OCI-LY7 (cell line): ENCODE results near the gene ZNF586. TPM values are rescaled to one million over a fixed set of nuclear protein-coding genes. Genes with fewer than 3 reads are reported as not detected.
"Not testable (repeated sequence)": the region's sequence is repeated elsewhere in the genome, so short reads cannot be mapped to it uniquely, and the experiment has no call there.

Experiments
- BruUV-seq: library from RNA; stranded (reverse); fragments of 400-500 nt; replicated peaks from 2 replicates; lab custom pipeline; 2021; lab: Mats Ljungman, UMichigan
- CTCF ChIA-PET: fragments of 300-600 bp; sonication (Branson Sonifier 250); formaldehyde crosslinking; loops from one replicate; lab custom pipeline; 2022; ENCODE audit warnings: antibody characterized with exemption; ENCODE audit not compliant: unreplicated experiment; lab: Charles Lee
- POLR2A ChIA-PET: fragments of 300-600 bp; sonication (Branson Sonifier 250); formaldehyde crosslinking; loops from one replicate; lab custom pipeline; 2022; ENCODE audit warnings: antibody characterized with exemption; lab: Charles Lee
- DNase-seq: peaks from one replicate; pipeline ENCODE4 v3.0.0-alpha.2; 2015; ENCODE audit warnings: low spot score
- H2AFZ ChIP-seq: fragments of 200-600 bp; sonication (generic), shearing (Covaris generic); 2 replicates; pipeline ENCODE4 v1.6.1; 2014; ENCODE audit warnings: mild to moderate bottlenecking, antibody characterized with exemption, low read length, moderate library complexity
- H3K27ac ChIP-seq: fragments of 200-600 bp; sonication (generic); 2 replicates; pipeline ENCODE4 v1.5.1; 2014; ENCODE audit warnings: mixed run types, low read depth, mild to moderate bottlenecking, moderate library complexity, low read length, inconsistent platforms; ENCODE audit not compliant: poor library complexity, severe bottlenecking
- H3K36me3 ChIP-seq: fragments of 200-600 bp; sonication (generic); 2 replicates; pipeline ENCODE4 v1.6.1; 2014; ENCODE audit warnings: mild to moderate bottlenecking, antibody characterized with exemption, low read length, moderate library complexity, mixed read lengths; ENCODE audit not compliant: insufficient read depth
- H3K4me1 ChIP-seq: fragments of 200-600 bp; sonication (generic); 2 replicates; pipeline ENCODE4 v1.5.1; 2014; ENCODE audit warnings: mild to moderate bottlenecking, low read length; ENCODE audit not compliant: insufficient read depth, poor library complexity, severe bottlenecking
- H3K4me2 ChIP-seq: fragments of 200-600 bp; sonication (generic); 2 replicates; pipeline ENCODE4 v1.6.1; 2014; ENCODE audit warnings: mild to moderate bottlenecking, low read length
- H3K4me3 ChIP-seq: fragments of 200-600 bp; sonication (generic); 2 replicates; pipeline ENCODE4 v1.5.1; 2014; ENCODE audit warnings: mild to moderate bottlenecking, low read depth, low read length; ENCODE audit not compliant: poor library complexity, severe bottlenecking
- H3K79me2 ChIP-seq: fragments of 200-600 bp; sonication (generic); 2 replicates; pipeline ENCODE4 v1.6.1; 2016; ENCODE audit warnings: low read depth, mild to moderate bottlenecking, low read length, moderate library complexity, mixed read lengths; ENCODE audit not compliant: insufficient read depth
- H3K9me2 ChIP-seq: fragments of 200-600 bp; sonication (generic); 2 replicates; pipeline ENCODE4 v1.6.1; 2016; ENCODE audit warnings: mild to moderate bottlenecking, low read length, mixed read lengths; ENCODE audit not compliant: insufficient read depth
- H3K9me3 ChIP-seq: fragments of 200-600 bp; sonication (generic); 2 replicates; pipeline ENCODE4 v1.6.1; 2014; ENCODE audit warnings: mild to moderate bottlenecking, mixed run types, low read length, mixed read lengths
- H4K20me1 ChIP-seq: fragments of 200-600 bp; sonication (generic); 2 replicates; pipeline ENCODE4 v1.6.1; 2014; ENCODE audit warnings: mild to moderate bottlenecking, antibody characterized with exemption, low read length, moderate library complexity, mixed read lengths; ENCODE audit not compliant: insufficient read depth
- EZH2phosphoT487 ChIP-seq: fragments of 200-600 bp; sonication (generic); IDR thresholded peaks from 2 replicates; pipeline ENCODE4 v1.6.1; 2018; ENCODE audit warnings: low read depth, borderline replicate concordance, mild to moderate bottlenecking, mixed run types, antibody characterized with exemption, low read length, moderate library complexity, mixed read lengths
- intact Hi-C: fragments of 100-400 bp; cut with micrococcal nuclease; formaldehyde crosslinking; loops from one replicate; pipeline ENCODE4 v1.10.0; 2022; ENCODE audit not compliant: unreplicated experiment
- total RNA-seq, 2 experiments: library from RNA; depleted of rRNA in 1 of 2; stranded (reverse); fragments of >200 nt in 1 of 2; shearing (Covaris generic) in 1 of 2; gene quantifications; 2 replicates each; pipeline ENCODE4 v1.2.3, GENCODE V29; 2014 to 2022
- TF ChIP-seq, protein P1 (sequence below): fragments of 200-600 bp; sonication (generic); conservative IDR thresholded peaks from 2 replicates; pipeline ENCODE4 v1.5.1; 2014; ENCODE audit warnings: mild to moderate bottlenecking, antibody characterized with exemption, low read length, moderate library complexity, mixed read lengths

The ZNF586 gene
- total RNA-seq, 2 experiments from 2014 or later = 19.7 to 25.2 TPM

GRCh38 chr19:57720878-57721277 is 48.6 kb upstream of the ZNF586 start:
- H3K79me2 ChIP-seq = no peaks in the 10 kb centered on the region
- H4K20me1 ChIP-seq = no peaks in the 10 kb centered on the region
- no peaks in the 10 kb centered on the region for H3K9me3 ChIP-seq
- CTCF ChIA-PET = no interaction called here
- H3K4me1 ChIP-seq = no peaks in the 10 kb centered on the region
- no peak overlapping the region for H3K4me3 ChIP-seq
- no peak overlapping the region for H3K27ac ChIP-seq
- POLR2A ChIA-PET = no interaction called here
- intact Hi-C loops = no loop called here
- no peak overlapping the region for H3K4me2 ChIP-seq
- no peak for DNase-seq
- H3K36me3 ChIP-seq = peaks cover 61% of the 10 kb centered on the region
- no peaks in the 10 kb centered on the region for H3K9me2 ChIP-seq
- TF ChIP-seq, protein P1, sequence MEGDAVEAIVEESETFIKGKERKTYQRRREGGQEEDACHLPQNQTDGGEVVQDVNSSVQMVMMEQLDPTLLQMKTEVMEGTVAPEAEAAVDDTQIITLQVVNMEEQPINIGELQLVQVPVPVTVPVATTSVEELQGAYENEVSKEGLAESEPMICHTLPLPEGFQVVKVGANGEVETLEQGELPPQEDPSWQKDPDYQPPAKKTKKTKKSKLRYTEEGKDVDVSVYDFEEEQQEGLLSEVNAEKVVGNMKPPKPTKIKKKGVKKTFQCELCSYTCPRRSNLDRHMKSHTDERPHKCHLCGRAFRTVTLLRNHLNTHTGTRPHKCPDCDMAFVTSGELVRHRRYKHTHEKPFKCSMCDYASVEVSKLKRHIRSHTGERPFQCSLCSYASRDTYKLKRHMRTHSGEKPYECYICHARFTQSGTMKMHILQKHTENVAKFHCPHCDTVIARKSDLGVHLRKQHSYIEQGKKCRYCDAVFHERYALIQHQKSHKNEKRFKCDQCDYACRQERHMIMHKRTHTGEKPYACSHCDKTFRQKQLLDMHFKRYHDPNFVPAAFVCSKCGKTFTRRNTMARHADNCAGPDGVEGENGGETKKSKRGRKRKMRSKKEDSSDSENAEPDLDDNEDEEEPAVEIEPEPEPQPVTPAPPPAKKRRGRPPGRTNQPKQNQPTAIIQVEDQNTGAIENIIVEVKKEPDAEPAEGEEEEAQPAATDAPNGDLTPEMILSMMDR = no peak
- TF ChIP-seq EZH2phosphoT487 = no peak
- no peak overlapping the region for H2AFZ ChIP-seq
- no TSS peak for BruUV-seq

- intact Hi-C loops, H3K4me3 ChIP-seq, H3K36me3 ChIP-seq, H3K9me2 ChIP-seq, BruUV-seq, CTCF ChIA-PET, H3K9me3 ChIP-seq, POLR2A ChIA-PET, H2AFZ ChIP-seq, H3K27ac ChIP-seq, H3K79me2 ChIP-seq, H3K4me2 ChIP-seq, H3K4me1 ChIP-seq, H4K20me1 ChIP-seq, DNase-seq: not testable (repeated sequence)
- TF ChIP-seq, protein P1 = peak; percentile 59
Observed at GRCh38 chr19:57738320-57738719, 31.2 kb upstream of the ZNF586 start.

GRCh38 chr19:57738770-57739169 is 30.7 kb upstream of the ZNF586 start:
- H3K36me3 ChIP-seq, H4K20me1 ChIP-seq, H3K27ac ChIP-seq, H3K4me3 ChIP-seq, H3K79me2 ChIP-seq, intact Hi-C loops, BruUV-seq, H3K9me3 ChIP-seq, POLR2A ChIA-PET, H2AFZ ChIP-seq, H3K9me2 ChIP-seq, DNase-seq, H3K4me1 ChIP-seq, CTCF ChIA-PET, H3K4me2 ChIP-seq: not testable (repeated sequence)
